ENCODE measurements around the gene RPS6KA2.

- TF ChIP-seq POLR2A (IDR thresholded peaks at IDR 0.05) (no peak), POLR2AphosphoS5 (IDR thresholded peaks at IDR 0.05) (no peak), CTCF (IDR thresholded peaks at IDR 0.05) (no peak), EP300 (IDR thresholded peaks at IDR 0.05) (no peak)
Measured at GRCh38 chr6:166670894-166671293, 43.8 kb upstream of the RPS6KA2 start.

Data from gastroesophageal sphincter (tissue), 3 donors.